Spinal cord (tissue), 10 donors: ENCODE measurements around the gene BPIFB4. TPM values are rescaled to one million over a fixed set of nuclear protein-coding genes. Genes with fewer than 3 reads are reported as not detected.
"Not testable (repeated sequence)": the region's sequence is repeated elsewhere in the genome, so short reads cannot be mapped to it uniquely, and the experiment has no call there.

Experiments
- DNase-seq, 6 donors: peaks; one replicate each; pipeline versions ENCODE4 v3.0.0 to v3.0.0-alpha.2; 2013 to 2015; ENCODE audit warnings: low spot score in 6 of 6, low read depth in 4 of 6
- H3K27ac ChIP-seq: one replicate; pipeline ENCODE4 v1.5.1; 2013; ENCODE audit warnings: low read depth, low read length, control low read depth
- H3K27me3 ChIP-seq: one replicate; pipeline ENCODE4 v1.6.1; 2013; ENCODE audit warnings: low read length; ENCODE audit not compliant: control insufficient read depth, insufficient read depth
- H3K36me3 ChIP-seq: one replicate; pipeline ENCODE4 v1.6.1; 2013; ENCODE audit warnings: low read length; ENCODE audit not compliant: control insufficient read depth, insufficient read depth
- H3K4me1 ChIP-seq: one replicate; pipeline ENCODE4 v1.6.1; 2013; ENCODE audit warnings: low read length; ENCODE audit not compliant: control insufficient read depth, insufficient read depth
- H3K4me3 ChIP-seq: one replicate; pipeline ENCODE4 v1.5.1; 2013; ENCODE audit warnings: low read depth, low read length, control low read depth
- H3K9me3 ChIP-seq: one replicate; pipeline ENCODE4 v1.6.1; 2013; ENCODE audit warnings: low read length; ENCODE audit not compliant: control insufficient read depth, insufficient read depth
- WGBS: methylation state at CpG from one replicate; pipeline ENCODE4 v1.1.5; 2013; ENCODE audit warnings: missing lambda C conversion rate; ENCODE audit not compliant: insufficient coverage; 5-methylcytosine and 5-hydroxymethylcytosine counted together
- polyA plus RNA-seq, 2 donors: library from polyadenylated mRNA; unstranded; fragments of 120-200 nt; gene quantifications; one replicate each; pipeline ENCODE4 v1.2.1, GENCODE V29; 2013; ENCODE audit not compliant: insufficient read length in 2 of 2
- total RNA-seq, 2 donors: library from RNA; depleted of rRNA in 1 of 2; stranded (reverse); fragments of 120-200 nt in 1 of 2; fragments of >200 nt in 1 of 2; gene quantifications; one replicate each; pipeline versions ENCODE4 v1.2.3 to v1.2.4, GENCODE V29; 2013 to 2014
- donor health status: healthy.

The BPIFB4 gene
- total and polyA plus RNA-seq, 4 donors, result 0.24 to 0.44 (median 0.32) TPM; not detected in 1

- no peak for DNase-seq
- 48% methylated on average over 1 of the region's 1 CpG for WGBS
- Histone ChIP-seq H3K27ac (no peak overlapping the region), H3K27me3 (no peaks in the 10 kb centered on the region), H3K4me3 (no peak overlapping the region), H3K4me1 (peaks cover 6% of the 10 kb centered on the region), H3K36me3 (no peaks in the 10 kb centered on the region), H3K9me3 (no peaks in the 10 kb centered on the region)
Measured at GRCh38 chr20:33093582-33093981, 14.1 kb downstream of the BPIFB4 start.

DNA sequence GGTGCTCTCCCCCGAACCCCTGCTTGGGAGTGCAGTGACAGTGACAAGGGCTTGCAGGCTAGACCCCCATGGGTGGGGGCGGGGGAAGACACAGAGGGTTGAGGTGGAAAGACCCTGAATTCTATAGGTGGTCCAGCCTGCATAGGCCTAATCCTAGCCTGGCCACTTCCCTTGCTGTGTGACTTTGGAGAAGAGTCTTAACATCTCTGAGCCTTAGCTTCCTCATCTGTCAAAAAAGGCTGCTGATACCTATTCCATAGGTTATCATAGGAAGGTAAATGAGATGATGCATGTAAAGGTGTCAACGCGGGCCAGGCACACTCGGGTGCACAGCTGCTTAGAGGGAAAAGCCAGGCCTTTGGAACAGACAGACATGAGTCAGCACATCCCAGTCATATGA lies 15.8 kb downstream of the BPIFB4 start:
- H3K4me1 ChIP-seq, result peaks cover 6% of the 10 kb centered on the region
- WGBS, result 75% methylated on average over 2 of the region's 5 CpGs
- H3K4me3 ChIP-seq, result no peak overlapping the region
- no peak for DNase-seq
- no peaks in the 10 kb centered on the region for H3K27me3 ChIP-seq
- H3K36me3 ChIP-seq, result no peaks in the 10 kb centered on the region
- H3K9me3 ChIP-seq, result no peaks in the 10 kb centered on the region
- H3K27ac ChIP-seq, result no peak overlapping the region

DNA sequence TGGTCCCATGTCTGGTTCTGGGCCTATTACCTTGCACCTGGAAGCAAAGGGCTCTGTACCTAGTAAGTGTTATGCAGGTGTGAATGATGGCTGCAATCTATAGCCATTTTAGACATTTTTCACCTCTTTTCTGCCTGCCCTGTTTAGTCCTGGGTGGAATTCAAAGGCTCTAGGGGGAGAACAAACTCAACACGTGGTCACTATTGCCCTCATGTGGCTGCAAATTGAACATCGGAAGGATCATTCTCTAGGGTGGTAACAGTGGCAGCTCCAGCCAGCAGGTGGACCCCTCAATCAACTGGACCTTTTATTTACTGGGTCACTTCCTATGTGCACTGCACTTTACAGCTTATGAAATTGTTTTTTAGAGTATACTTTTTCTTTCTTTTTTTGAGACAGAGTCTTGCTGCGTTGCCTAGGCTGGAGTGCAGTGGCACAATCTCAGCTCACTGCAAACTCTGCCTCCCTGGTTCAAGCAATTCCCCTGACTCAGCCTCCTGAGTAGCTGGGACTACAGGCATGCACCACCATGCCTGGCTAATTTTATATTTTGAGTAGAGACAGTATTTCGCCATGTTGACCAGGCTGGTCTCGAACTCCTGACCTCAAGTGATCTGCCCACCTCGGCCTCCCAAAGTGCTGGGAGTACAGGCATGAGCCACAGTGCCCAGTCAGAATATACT lies 16.6 kb downstream of the BPIFB4 start:
- H3K9me3 ChIP-seq, H3K4me3 ChIP-seq, H3K36me3 ChIP-seq, H3K27ac ChIP-seq, H3K27me3 ChIP-seq, H3K4me1 ChIP-seq: not testable (repeated sequence)
- 30% methylated on average over 5 of the region's 6 CpGs for WGBS
- DNase-seq, result peak; percentile 44 to 89 (median 63)

DNA sequence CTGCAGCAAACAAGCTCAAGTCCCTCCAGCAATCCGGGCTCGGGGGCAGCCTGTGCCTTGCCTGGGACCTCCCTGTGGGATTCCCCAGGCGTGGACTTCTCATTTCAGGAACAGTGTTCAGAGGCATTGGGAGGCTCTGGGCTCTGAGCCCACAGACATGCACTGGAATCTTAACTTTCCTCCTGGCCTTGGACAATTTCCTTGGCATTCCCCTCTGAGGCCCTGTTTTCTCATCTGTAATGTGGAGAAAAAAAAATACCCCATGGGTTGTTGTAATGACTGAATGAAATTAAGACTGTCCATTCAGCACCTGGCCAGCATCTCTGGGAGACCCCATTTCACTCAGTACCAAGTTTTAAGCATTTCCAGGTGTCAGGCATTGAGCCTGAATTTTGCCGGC lies 17.6 kb downstream of the BPIFB4 start:
- Histone ChIP-seq H3K9me3 (no peaks in the 10 kb centered on the region), H3K4me3 (no peak overlapping the region), H3K27me3 (no peaks in the 10 kb centered on the region), H3K36me3 (no peaks in the 10 kb centered on the region), H3K27ac (no peak overlapping the region), H3K4me1 (peaks cover 6% of the 10 kb centered on the region)
- peak in 1 of 6 donors; percentile 48 for DNase-seq
- 72% methylated on average over 4 of the region's 4 CpGs for WGBS

DNA sequence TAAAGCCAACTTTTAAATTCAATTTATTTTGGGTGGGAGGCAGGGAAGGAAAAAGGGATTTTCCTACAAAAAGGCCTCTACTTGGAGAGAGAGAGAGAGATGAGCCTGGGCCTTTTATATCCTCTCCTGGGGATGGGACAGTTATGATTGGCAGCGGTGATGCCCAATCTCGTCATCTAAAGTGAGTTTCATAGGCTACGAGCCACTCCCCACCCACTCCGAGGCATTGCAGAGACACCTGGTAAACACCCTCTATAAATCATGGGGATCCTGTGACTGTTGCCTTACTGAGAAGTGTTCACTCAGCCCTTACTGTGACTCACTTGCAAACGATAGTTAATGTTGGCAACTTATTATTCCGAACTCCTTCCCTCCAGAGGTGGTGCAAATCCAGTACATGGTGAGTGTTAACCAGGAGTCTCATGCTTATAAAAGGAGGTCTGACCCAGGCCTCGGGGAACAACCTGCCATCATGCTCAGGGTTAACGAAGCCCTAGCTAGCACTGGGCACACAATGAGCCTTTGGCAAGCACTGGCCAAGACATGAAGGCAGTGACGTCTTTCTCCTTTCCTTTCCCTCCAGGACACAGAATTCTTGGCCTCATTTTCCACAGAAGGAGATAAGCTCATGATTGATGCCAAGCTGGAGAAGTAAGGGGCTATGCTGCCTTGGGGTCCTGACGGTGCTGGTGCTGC lies 20.5 kb downstream of the BPIFB4 start:
- no peak for DNase-seq
- no peak overlapping the region for H3K27ac ChIP-seq
- no peaks in the 10 kb centered on the region for H3K9me3 ChIP-seq
- no peak overlapping the region for H3K4me3 ChIP-seq
- H3K36me3 ChIP-seq, result no peaks in the 10 kb centered on the region
- 76% methylated on average over 7 of the region's 10 CpGs for WGBS
- H3K4me1 ChIP-seq, result peaks cover 18% of the 10 kb centered on the region
- no peaks in the 10 kb centered on the region for H3K27me3 ChIP-seq

- Histone ChIP-seq H3K4me3 (no peak overlapping the region), H3K9me3 (no peaks in the 10 kb centered on the region), H3K27me3 (no peaks in the 10 kb centered on the region), H3K4me1 (peaks cover 19% of the 10 kb centered on the region), H3K36me3 (no peaks in the 10 kb centered on the region), H3K27ac (no peak overlapping the region)
- peak in 1 of 6 donors; percentile 55 for DNase-seq
- WGBS, result no CpG with 5 or more reads among the region's 3 CpGs
Measured at GRCh38 chr20:33103556-33103955, 24.1 kb downstream of the BPIFB4 start.

- H3K36me3 ChIP-seq, result no peaks in the 10 kb centered on the region
- no peak overlapping the region for H3K27ac ChIP-seq
- 89% methylated on average over 3 of the region's 3 CpGs for whole genome bisulfite sequencing
- H3K4me1 ChIP-seq, result peaks cover 19% of the 10 kb centered on the region
- DNase-seq, result no peak
- H3K9me3 ChIP-seq, result no peaks in the 10 kb centered on the region
- no peak overlapping the region for H3K4me3 ChIP-seq
- H3K27me3 ChIP-seq, result no peaks in the 10 kb centered on the region
Measured at GRCh38 chr20:33104336-33104735, 24.9 kb downstream of the BPIFB4 start.

DNA sequence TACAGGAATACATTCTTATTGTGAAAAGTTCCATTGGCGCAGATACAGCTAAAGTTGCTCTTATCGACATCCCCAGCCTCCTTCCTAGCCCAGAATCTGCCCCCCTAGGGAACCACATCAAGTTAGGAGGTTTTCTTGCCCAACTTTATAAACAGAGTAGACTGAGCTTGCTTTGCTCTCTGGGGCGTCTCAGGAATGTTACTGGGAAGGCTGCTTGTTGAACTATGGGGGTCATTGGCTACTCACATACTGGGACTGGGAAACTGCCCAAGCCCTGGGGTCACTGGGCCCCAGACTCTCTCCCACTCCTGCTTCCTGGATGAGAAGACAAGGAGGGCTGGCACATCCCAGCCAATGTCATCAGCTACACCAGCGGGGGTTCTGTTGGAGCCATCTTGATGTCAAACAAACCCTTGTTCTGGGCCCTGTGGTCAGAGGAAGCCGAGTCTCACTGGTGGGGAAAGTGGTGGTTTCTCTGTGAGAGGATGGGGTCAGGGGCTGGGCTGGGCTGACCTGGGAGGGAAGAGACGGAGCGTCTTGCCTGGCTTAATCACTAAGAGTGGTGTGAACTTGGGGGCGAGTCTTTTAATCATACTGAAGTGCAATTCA lies 26.0 kb downstream of the BPIFB4 start:
- H3K27ac ChIP-seq, result peak overlapping the region; percentile 54
- peak in 1 of 6 donors; percentile 38 for DNase-seq
- H3K27me3 ChIP-seq, result no peaks in the 10 kb centered on the region
- H3K4me1 ChIP-seq, result peaks cover 19% of the 10 kb centered on the region
- 71% methylated on average over 3 of the region's 8 CpGs for WGBS
- no peak overlapping the region for H3K4me3 ChIP-seq
- no peaks in the 10 kb centered on the region for H3K9me3 ChIP-seq
- no peaks in the 10 kb centered on the region for H3K36me3 ChIP-seq

GRCh38 chr20:33106058-33106620 lies 26.7 kb downstream of the BPIFB4 start:
- H3K27me3 ChIP-seq, H3K27ac ChIP-seq, H3K4me3 ChIP-seq, H3K9me3 ChIP-seq, DNase-seq, H3K36me3 ChIP-seq: not testable (repeated sequence)
- WGBS, result 17% methylated on average over 2 of the region's 7 CpGs
- peaks cover 19% of the 10 kb centered on the region for H3K4me1 ChIP-seq
